Tongue (tissue), 2 donors: Measurements from ENCODE around the gene RAB17. TPM values are rescaled to one million over a fixed set of nuclear protein-coding genes. Genes with fewer than 3 reads are reported as not detected.
"Not testable (repeated sequence)": the region's sequence is repeated elsewhere in the genome, so short reads cannot be mapped to it uniquely, and the experiment has no call there.

Experiments
- DNase-seq: peaks from one replicate; pipeline ENCODE4 v3.0.0-alpha.2; 2015
- total RNA-seq: library from RNA; depleted of rRNA; stranded (reverse); fragments of >200 nt; gene quantifications from one replicate; pipeline ENCODE4 v1.2.3, GENCODE V29; 2014

RAB17 gene
- total RNA-seq, 1 donor from 2014 or later = 1.0 TPM

GRCh38 chr2:237599465-237600110 is 9.1 kb upstream of the RAB17 start:
- DNase-seq = no peak

GRCh38 chr2:237598468-237599208 is 8.1 kb upstream of the RAB17 start:
- DNase-seq = no peak

GRCh38 chr2:237597196-237598145 is 6.9 kb upstream of the RAB17 start:
- no peak for DNase-seq

- DNase-seq = no peak
Measured at GRCh38 chr2:237596520-237597195, 6.1 kb upstream of the RAB17 start.

GRCh38 chr2:237595829-237596519 is 5.4 kb upstream of the RAB17 start:
- DNase-seq = not testable (repeated sequence)

- DNase-seq = no peak
Measured at GRCh38 chr2:237594514-237594871, 4.0 kb upstream of the RAB17 start.

GRCh38 chr2:237593596-237594320 is 3.2 kb upstream of the RAB17 start:
- no peak for DNase-seq

- no peak for DNase-seq
Measured at GRCh38 chr2:237593036-237593435, 2.5 kb upstream of the RAB17 start.

GRCh38 chr2:237592425-237592980 is 2.0 kb upstream of the RAB17 start:
- no peak for DNase-seq

- DNase-seq = no peak
Measured at GRCh38 chr2:237591141-237591881, 777 bp upstream of the RAB17 start.

GRCh38 chr2:237588044-237588696 is 2.4 kb downstream of the RAB17 start:
- no peak for DNase-seq

- no peak for DNase-seq
Measured at GRCh38 chr2:237585590-237586221, 4.8 kb downstream of the RAB17 start.

- no peak for DNase-seq
Measured at GRCh38 chr2:237583385-237584295, 6.9 kb downstream of the RAB17 start.

GRCh38 chr2:237581751-237582746 is 8.5 kb downstream of the RAB17 start:
- peak; percentile 85 for DNase-seq

- DNase-seq = no peak
Measured at GRCh38 chr2:237581326-237581725, 9.2 kb downstream of the RAB17 start.
